GM12878 (cell line): ENCODE data around the gene GPR108. TPM values are rescaled to one million over a fixed set of nuclear protein-coding genes. Genes with fewer than 3 reads are reported as not detected.

ENCODE experiments used
- ATAC-seq: fragments of 200-7000 bp; cut with Tn5 transposase; 3 replicates; pipeline ENCODE4 v1.9.1; 2020; ENCODE audit warnings: mild to moderate bottlenecking, moderate library complexity
- BruUV-seq: library from RNA; stranded (reverse); fragments of 400-500 nt; replicated peaks from 2 replicates; lab custom pipeline; 2021; lab: Mats Ljungman, UMichigan
- CTCF ChIA-PET: fragments of 300-600 bp; sonication (Branson Sonifier 250); formaldehyde crosslinking; extraction: SDS; loops from one replicate; lab custom pipeline; 2021; ENCODE audit warnings: inconsistent platforms; lab: Yijun Ruan, JAX
- POLR2A ChIA-PET: fragments of 350-600 bp; formaldehyde crosslinking; extraction: SDS; loops from one replicate; lab custom pipeline; 2021; ENCODE audit warnings: inconsistent platforms; lab: Charles Lee
- RAD21 ChIA-PET: fragments of 300-600 bp; sonication (Branson Sonifier 250); formaldehyde crosslinking; loops from one replicate; lab custom pipeline; 2023; ENCODE audit warnings: antibody characterized with exemption; ENCODE audit not compliant: unreplicated experiment; lab: Charles Lee
- SMC1A ChIA-PET: fragments of 300-600 bp; sonication (Branson Sonifier 250); formaldehyde crosslinking; loops from one replicate; lab custom pipeline; 2023; ENCODE audit not compliant: unreplicated experiment, uncharacterized antibody; lab: Charles Lee
- DNase-seq: peaks from one replicate; pipeline ENCODE4 v3.0.0-alpha.2; 2011; ENCODE audit warnings: low read depth, low spot score
- FAIRE-seq: peaks from 3 replicates; lab custom pipeline; 2011; peaks lifted over from hg19 to GRCh38; lab: Jason Lieb, UNC
- H2AFZ ChIP-seq: 2 replicates; pipeline ENCODE4 v1.6.0; 2011; ENCODE audit warnings: low read depth, low read length, control low read depth; ENCODE audit not compliant: control insufficient read depth
- H3K27ac ChIP-seq: 2 replicates; pipeline ENCODE4 v1.5.1; 2011; ENCODE audit warnings: control low read depth; ENCODE audit not compliant: control insufficient read depth, insufficient read depth
- H3K27me3 ChIP-seq, 2 experiments: replicated peaks in 1 of 2; 2 replicates each; pipeline versions ENCODE4 v1.6.0 to v1.6.1; 2011; ENCODE audit warnings: low read length in 1 of 2; ENCODE audit not compliant: control insufficient read depth in 2 of 2, insufficient read depth in 2 of 2
- H3K36me3 ChIP-seq, 2 experiments: 2 replicates each; pipeline ENCODE4 v1.5.1; 2011; ENCODE audit warnings: low read length in 1 of 2; ENCODE audit not compliant: control insufficient read depth in 2 of 2, insufficient read depth in 2 of 2
- H3K4me1 ChIP-seq: 2 replicates; pipeline ENCODE4 v1.6.1; 2011; ENCODE audit warnings: mild to moderate bottlenecking, low read length, moderate library complexity, mixed read lengths; ENCODE audit not compliant: control insufficient read depth, insufficient read depth
- H3K4me2 ChIP-seq: 2 replicates; pipeline ENCODE4 v1.6.0; 2011; ENCODE audit warnings: control low read depth; ENCODE audit not compliant: control insufficient read depth, insufficient read depth
- H3K4me3 ChIP-seq: fragments of 200-600 bp; sonication (generic); 2 replicates; pipeline ENCODE4 v1.5.1; 2016
- H3K79me2 ChIP-seq: 2 replicates; pipeline ENCODE4 v1.6.0; 2011; ENCODE audit warnings: low read length; ENCODE audit not compliant: control insufficient read depth, insufficient read depth
- H3K9ac ChIP-seq: 2 replicates; pipeline ENCODE4 v1.8.0; 2011; ENCODE audit warnings: low read length, control low read depth, mixed read lengths; ENCODE audit not compliant: control insufficient read depth, insufficient read depth
- H3K9me3 ChIP-seq: replicated peaks from 3 replicates; pipeline ENCODE4 v1.5.1; 2011; ENCODE audit warnings: mild to moderate bottlenecking, low read length; ENCODE audit not compliant: control insufficient read depth, insufficient read depth
- H4K20me1 ChIP-seq: 2 replicates; pipeline ENCODE4 v1.6.0; 2011; ENCODE audit not compliant: control insufficient read depth, insufficient read depth
- ATF7 ChIP-seq: fragments of 450-650 bp; IDR thresholded peaks from 2 replicates; pipeline ENCODE4 v1.6.1; 2016; ENCODE audit warnings: low read depth, mild to moderate bottlenecking
- HCFC1 ChIP-seq: fragments of 150-350 bp; IDR thresholded peaks from 2 replicates; pipeline ENCODE4 v1.6.1; 2014; ENCODE audit warnings: low read length
- MEF2A ChIP-seq: IDR thresholded peaks from 2 replicates; pipeline ENCODE4 v1.6.1; 2011; ENCODE audit warnings: low read depth, mild to moderate bottlenecking, low read length, moderate library complexity; ENCODE audit not compliant: insufficient read depth
- NBN ChIP-seq: fragments of 450-650 bp; IDR thresholded peaks from 2 replicates; pipeline ENCODE4 v1.6.1; 2016
- PAX8 ChIP-seq: fragments of 450-650 bp; IDR thresholded peaks from 2 replicates; pipeline ENCODE4 v1.6.1; 2017; ENCODE audit warnings: mild to moderate bottlenecking, moderate library complexity
- TARDBP ChIP-seq: IDR thresholded peaks from 2 replicates; pipeline ENCODE4 v1.6.1; 2016; ENCODE audit warnings: borderline replicate concordance
- WGBS: methylation state at CpG from one replicate; pipeline ENCODE4 v1.1.6; 2016; ENCODE audit warnings: low lambda C conversion rate; ENCODE audit not compliant: insufficient replicate concordance, insufficient coverage; ENCODE audit errors: missing lambda C conversion rate; 5-methylcytosine and 5-hydroxymethylcytosine counted together
- in situ Hi-C: fragments of 300-500 bp; cut with MboI; formaldehyde crosslinking; loops from 9 replicates; pipeline ENCODE4 v1.14.3; 2018; ENCODE audit warnings: mixed read lengths
- intact Hi-C: fragments of 100-400 bp; cut with micrococcal nuclease; formaldehyde crosslinking; loops from one replicate; pipeline ENCODE4 v1.14.2; 2022; ENCODE audit not compliant: unreplicated experiment
- polyA plus RNA-seq, 11 experiments: library from polyadenylated mRNA; depleted of rRNA in 4 of 11; unstranded in 6 of 11; stranded (reverse) in 5 of 11; fragments of >200 nt; fragmentation: Nextera tagmentation in 4 of 11; fragmentation: Illumina TruSeq in 1 of 11; extraction: Ambion mirVana in 4 of 11; extraction: Trizol in 1 of 11; gene quantifications; 1 replicate in 1 of 11; 2 replicates in 10 of 11; pipeline versions ENCODE4 v1.2.1 to v1.2.3, GENCODE V29; 2011 to 2016; ENCODE audit warnings: inconsistent platforms in 2 of 11, missing spikeins in 2 of 11, low read depth in 1 of 11
- total RNA-seq, 4 experiments: library from RNA; depleted of rRNA in 3 of 4; stranded (reverse); fragments of >200 nt in 3 of 4; fragmentation: Illumina TruSeq in 1 of 4; extraction: Trizol in 1 of 4; gene quantifications; 2 replicates each; pipeline versions ENCODE4 v1.2.1 to v1.2.3, GENCODE V29; 2013 to 2021
- TF ChIP-seq, protein P1 (sequence below): fragments of 450-650 bp; IDR thresholded peaks from 2 replicates; pipeline ENCODE4 v1.6.1; 2017; ENCODE audit warnings: borderline replicate concordance
- TF ChIP-seq, protein P2 (sequence below): fragments of 450-650 bp; IDR thresholded peaks from 2 replicates; pipeline ENCODE4 v1.6.1; 2016; ENCODE audit warnings: mild to moderate bottlenecking

Gene GPR108
- total and polyA plus RNA-seq, 10 of the 15 experiments (the other 5 are each of a cell fraction or from before 2014, with no cell fraction given): 4.4 to 87.2 (median 57.1) TPM

DNA sequence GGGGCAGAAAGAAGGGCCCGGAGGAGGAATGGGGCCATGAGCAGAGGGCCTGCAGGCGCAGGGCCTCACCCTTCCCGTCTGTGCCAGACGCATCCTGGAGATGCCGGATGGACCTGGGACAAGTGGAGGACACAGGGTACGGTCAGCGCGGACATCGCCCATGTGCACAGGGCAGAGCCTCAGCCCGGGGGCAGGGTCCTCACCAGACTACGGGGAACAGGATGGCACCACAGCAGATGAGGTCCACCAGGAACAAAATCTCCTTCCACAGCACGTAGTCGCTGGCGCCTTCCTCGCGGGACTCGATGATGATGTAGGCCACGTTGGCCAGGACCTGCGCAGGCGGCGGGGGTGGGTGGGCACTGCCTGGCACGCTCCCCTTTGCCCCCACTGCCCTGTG, 5.6 kb downstream of the GPR108 start:
- POLR2A ChIA-PET: no interaction called here
- SMC1A ChIA-PET: no interaction called here
- H2AFZ ChIP-seq: no peak overlapping the region

More for the DNA sequence above, 5.6 kb downstream of the GPR108 start:
- in situ Hi-C loops: no loop called here
- Histone ChIP-seq H3K27ac (no peak overlapping the region), H3K9me3 (no peaks in the 10 kb centered on the region), H3K36me3 (no peaks in the 10 kb centered on the region; a peak in 2 of 4 replicates), H3K79me2 (peaks cover 18% of the 10 kb centered on the region), H3K27me3 (no peaks in the 10 kb centered on the region), H3K9ac (no peak overlapping the region), H4K20me1 (no peaks in the 10 kb centered on the region), H3K4me1 (peaks cover 22% of the 10 kb centered on the region), H3K4me3 (no peak overlapping the region), H3K4me2 (no peak overlapping the region)
- no peak for DNase-seq
- no peak for FAIRE-seq
- RAD21 ChIA-PET: no interaction called here
- TF ChIP-seq HCFC1 (no peak), NBN (no peak), PAX8 (no peak), TARDBP (no peak), ATF7 (no peak), MEF2A (no peak)
- TF ChIP-seq, protein P1, sequence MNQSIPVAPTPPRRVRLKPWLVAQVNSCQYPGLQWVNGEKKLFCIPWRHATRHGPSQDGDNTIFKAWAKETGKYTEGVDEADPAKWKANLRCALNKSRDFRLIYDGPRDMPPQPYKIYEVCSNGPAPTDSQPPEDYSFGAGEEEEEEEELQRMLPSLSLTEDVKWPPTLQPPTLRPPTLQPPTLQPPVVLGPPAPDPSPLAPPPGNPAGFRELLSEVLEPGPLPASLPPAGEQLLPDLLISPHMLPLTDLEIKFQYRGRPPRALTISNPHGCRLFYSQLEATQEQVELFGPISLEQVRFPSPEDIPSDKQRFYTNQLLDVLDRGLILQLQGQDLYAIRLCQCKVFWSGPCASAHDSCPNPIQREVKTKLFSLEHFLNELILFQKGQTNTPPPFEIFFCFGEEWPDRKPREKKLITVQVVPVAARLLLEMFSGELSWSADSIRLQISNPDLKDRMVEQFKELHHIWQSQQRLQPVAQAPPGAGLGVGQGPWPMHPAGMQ: no peak
- TF ChIP-seq, protein P2, sequence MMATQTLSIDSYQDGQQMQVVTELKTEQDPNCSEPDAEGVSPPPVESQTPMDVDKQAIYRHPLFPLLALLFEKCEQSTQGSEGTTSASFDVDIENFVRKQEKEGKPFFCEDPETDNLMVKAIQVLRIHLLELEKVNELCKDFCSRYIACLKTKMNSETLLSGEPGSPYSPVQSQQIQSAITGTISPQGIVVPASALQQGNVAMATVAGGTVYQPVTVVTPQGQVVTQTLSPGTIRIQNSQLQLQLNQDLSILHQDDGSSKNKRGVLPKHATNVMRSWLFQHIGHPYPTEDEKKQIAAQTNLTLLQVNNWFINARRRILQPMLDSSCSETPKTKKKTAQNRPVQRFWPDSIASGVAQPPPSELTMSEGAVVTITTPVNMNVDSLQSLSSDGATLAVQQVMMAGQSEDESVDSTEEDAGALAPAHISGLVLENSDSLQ: no peak
- no TSS peak for BruUV-seq
- CTCF ChIA-PET: no interaction called here
- no peak for ATAC-seq
- intact Hi-C loops: no loop called here
- 92% methylated on average over 22 of the region's 22 CpGs for WGBS
